HCT116 (cell line): Measurements from ENCODE around the gene AMOTL2.

Experiments
- CTCF ChIP-seq, 3 experiments: fragments of 200-600 bp in 1 of 3; sonication (generic) in 1 of 3; IDR thresholded peaks in 2 of 3; conservative IDR thresholded peaks in 1 of 3; 2 replicates each; pipeline ENCODE4 v1.5.1; 2012 to 2017; ENCODE audit warnings: low read depth in 2 of 3, low read length in 2 of 3, antibody characterized with exemption in 1 of 3, borderline replicate concordance in 1 of 3, control low read depth in 1 of 3, mild to moderate bottlenecking in 1 of 3, mixed read lengths in 1 of 3, mixed run types in 1 of 3, moderate library complexity in 1 of 3; ENCODE audit not compliant: insufficient read depth in 1 of 3
- JUND ChIP-seq: IDR thresholded peaks from 2 replicates; pipeline ENCODE4 v1.6.1; 2012
- POLR2A ChIP-seq: IDR thresholded peaks from 2 replicates; pipeline ENCODE4 v1.7.0; 2011; ENCODE audit warnings: borderline replicate concordance; ENCODE audit not compliant: insufficient read depth, insufficient read length; ENCODE audit errors: extremely low read depth
- POLR2AphosphoS5 ChIP-seq: IDR thresholded peaks from 2 replicates; pipeline ENCODE4 v1.6.1; 2011; ENCODE audit warnings: mild to moderate bottlenecking, low read depth, low read length, moderate library complexity
- RAD21 ChIP-seq: IDR thresholded peaks from 2 replicates; pipeline ENCODE4 v1.6.1; 2012; ENCODE audit warnings: low read depth, mild to moderate bottlenecking
- SIN3A ChIP-seq: IDR thresholded peaks from 2 replicates; pipeline ENCODE4 v1.6.1; 2012; ENCODE audit warnings: low read depth

- TF ChIP-seq CTCF (IDR thresholded peaks at IDR 0.05 in 2 of 3, conservative IDR thresholded peaks at IDR 0.05 in 1 of 3; ENCODE audit: borderline replicate concordance in 1 of 3, insufficient read depth in 1 of 3, low read depth in 2 of 3, low read length in 2 of 3): no peak
- TF ChIP-seq JUND: no peak
- no peak for TF ChIP-seq POLR2AphosphoS5
- no peak for TF ChIP-seq RAD21
- no peak for TF ChIP-seq POLR2A
- no peak for TF ChIP-seq SIN3A
These were observed 23.5 kb upstream of the AMOTL2 start for GRCh38 chr3:134397755-134398154.
